GM10266 (cell line): ENCODE data around the gene ADPRH.
A peak's percentile ranks its signal among the peaks of the same experiment; 100 is the strongest.
"Not testable (repeated sequence)": the region's sequence is repeated elsewhere in the genome, so short reads cannot be mapped to it uniquely, and the experiment has no call there.

Experiments
- DNase-seq: peaks from one replicate; pipeline ENCODE4 v3.0.0; 2012; ENCODE audit errors: extremely low spot score
- CTCF ChIP-seq: IDR thresholded peaks from 2 replicates; pipeline ENCODE4 v1.5.1; 2012; ENCODE audit warnings: mild to moderate bottlenecking, low read depth; ENCODE audit not compliant: control insufficient read depth, insufficient read depth; ENCODE audit errors: missing control alignments

Gene ADPRH

GRCh38 chr3:119541547-119541946, 37.7 kb upstream of the ADPRH start:
- TF ChIP-seq CTCF = no peak
- no peak for DNase-seq

DNA sequence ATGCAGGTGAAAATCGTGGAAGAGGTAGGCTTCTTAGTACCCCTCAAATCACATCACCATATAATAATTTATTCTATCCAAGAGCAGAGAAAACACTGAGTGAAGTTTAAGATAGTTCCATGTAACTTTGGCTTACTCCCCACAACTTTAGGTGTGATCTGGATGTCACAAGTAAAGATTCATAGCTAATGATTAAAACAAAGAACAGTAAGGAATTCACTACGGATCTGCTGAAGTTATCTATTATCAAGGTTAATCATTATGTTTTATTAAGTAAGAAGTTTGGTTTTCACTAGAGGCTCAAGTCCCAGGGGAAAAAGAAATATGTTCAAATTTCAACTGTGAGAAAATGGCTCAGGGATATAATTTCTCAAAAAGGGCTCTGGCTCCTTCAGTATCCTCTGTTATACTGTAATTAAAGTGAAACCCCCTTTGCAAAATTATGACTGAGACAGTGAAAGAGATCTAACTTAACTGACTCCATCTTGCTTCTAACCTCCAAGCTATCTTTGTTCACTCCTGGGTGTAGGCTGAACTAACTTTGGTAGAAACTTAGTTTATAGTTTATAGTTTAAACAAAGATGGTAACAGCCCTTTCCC, 37.0 kb upstream of the ADPRH start:
- TF ChIP-seq CTCF = no peak
- no peak for DNase-seq

GRCh38 chr3:119543147-119543546, 36.1 kb upstream of the ADPRH start:
- TF ChIP-seq CTCF = no peak
- DNase-seq = no peak

- TF ChIP-seq CTCF = no peak
- no peak for DNase-seq
Measured at GRCh38 chr3:119547227-119547626, 32.1 kb upstream of the ADPRH start.

DNA sequence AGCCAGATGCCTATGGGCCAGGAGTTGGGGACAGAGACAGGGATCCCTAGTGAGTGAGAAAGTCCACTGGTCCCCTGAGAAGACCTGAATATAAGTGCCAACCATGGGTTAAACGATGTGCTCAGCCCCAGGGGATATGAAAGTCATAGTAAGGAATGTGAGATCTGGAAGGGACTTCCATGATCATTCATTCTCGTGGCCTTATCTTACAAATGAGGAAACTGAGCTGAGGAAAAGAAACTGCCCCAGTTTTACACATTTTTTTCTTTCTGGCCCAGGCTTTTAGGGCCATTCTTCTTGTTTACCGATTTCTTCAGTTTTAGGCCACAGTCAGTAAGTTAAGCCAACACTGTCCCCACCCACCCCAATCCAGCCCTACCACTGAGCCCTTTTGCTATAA, 31.0 kb upstream of the ADPRH start:
- no peak for DNase-seq
- TF ChIP-seq CTCF = no peak

- DNase-seq = no peak
- peak; percentile 21 for TF ChIP-seq CTCF
Measured at GRCh38 chr3:119550192-119550910, 28.9 kb upstream of the ADPRH start.

DNA sequence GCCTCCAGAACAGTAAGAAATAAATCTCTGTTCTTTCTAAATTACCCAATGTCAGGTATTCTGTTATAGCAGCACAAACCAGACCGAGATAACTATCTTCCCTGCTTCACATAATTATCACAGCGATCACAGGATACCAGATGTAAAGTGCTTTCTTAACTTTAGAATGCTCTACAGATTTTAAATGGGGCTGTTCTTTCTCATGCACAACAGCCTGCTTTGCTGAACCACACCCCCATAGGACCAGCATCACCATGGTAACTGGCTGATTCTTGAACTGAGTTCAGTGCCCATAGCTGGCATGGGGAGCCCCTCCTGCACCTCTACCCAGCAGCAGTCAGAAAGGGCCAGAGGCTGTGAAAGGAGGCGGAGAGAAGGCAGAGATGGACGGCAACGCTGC, 27.7 kb upstream of the ADPRH start:
- no peak for DNase-seq
- TF ChIP-seq CTCF = no peak

DNA sequence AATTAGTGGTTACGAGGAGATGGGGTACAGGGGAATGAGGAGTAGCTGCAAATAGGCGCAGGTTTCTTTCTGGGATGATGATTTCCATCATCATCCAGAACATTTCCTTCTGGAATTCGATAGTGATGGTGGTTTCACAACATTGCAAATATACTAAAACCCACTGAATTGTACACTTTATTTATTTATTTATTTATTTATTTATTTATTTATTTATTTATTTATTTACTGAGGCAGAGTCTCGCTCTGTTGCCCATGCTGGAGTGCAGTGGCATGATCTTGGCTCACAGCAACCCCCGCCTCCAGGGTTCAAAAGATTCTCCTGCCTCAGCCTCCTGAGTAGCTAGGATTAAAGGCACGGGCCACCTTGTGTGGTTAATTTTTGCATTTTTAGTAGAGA, 26.4 kb upstream of the ADPRH start:
- not testable (repeated sequence) for DNase-seq
